GM21576 (cell line): Measurements from ENCODE around the gene SYNE3.

Source experiments
- ATAC-seq: cut with Tn5 transposase; IDR thresholded peaks from one replicate; pipeline ENCODE4 v1.9.1; 2021; ENCODE audit warnings: mild to moderate bottlenecking, moderate library complexity; ENCODE audit not compliant: unreplicated experiment

SYNE3 gene

DNA sequence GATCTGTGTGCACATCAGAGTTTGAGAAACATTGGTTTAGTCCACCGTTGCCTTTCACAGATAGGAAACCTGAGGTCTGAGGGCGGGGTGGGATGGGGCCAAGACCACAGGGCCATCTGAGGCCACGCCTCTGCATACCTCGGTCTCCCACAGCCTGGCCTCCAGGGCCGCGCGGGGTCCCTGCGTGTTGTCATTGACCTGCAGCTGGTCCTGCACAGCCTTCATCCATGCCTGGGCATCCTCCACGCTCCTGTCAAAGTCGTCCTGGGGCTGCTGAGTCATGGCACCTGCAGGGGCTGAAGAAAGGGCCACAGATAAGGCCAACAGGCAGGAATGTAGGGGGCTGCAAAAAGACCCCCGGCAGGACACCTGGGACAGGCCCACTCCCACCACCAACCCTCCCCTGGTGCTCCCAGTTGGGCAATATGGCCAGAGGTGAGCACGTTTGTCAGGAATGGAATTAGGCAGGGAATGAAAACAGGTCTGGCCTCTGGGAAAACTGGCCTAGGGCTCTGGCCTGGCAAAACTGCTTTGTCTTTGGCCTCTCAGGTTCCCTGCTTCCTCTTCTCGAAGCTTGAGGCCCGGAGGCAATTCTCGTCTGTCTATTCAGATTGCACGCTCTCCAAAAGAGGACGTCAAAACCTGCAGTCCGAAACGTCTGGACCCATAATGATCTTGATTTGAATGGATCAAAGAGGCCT is 40.8 kb downstream of the SYNE3 start:
- no peak for ATAC-seq

DNA sequence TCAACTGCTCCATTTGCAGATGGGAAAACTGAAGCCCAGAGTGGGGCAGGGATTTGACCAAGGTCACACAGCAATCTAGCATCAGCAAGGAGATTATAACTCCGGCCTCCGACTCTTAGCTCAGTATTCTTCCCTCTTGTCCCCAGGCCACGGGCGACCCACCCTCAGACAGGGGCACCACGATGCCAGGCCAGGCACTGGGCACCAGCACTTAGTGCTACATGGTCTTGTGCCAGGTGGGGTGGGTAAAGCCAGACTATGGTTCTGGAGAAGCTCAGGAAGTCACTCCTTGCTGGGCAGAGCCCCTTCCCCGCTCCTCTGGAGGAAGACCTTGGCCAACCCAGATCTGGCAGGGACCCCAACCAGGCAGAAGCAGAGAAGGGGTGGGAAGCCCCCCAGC is 41.5 kb downstream of the SYNE3 start:
- no peak for ATAC-seq

DNA sequence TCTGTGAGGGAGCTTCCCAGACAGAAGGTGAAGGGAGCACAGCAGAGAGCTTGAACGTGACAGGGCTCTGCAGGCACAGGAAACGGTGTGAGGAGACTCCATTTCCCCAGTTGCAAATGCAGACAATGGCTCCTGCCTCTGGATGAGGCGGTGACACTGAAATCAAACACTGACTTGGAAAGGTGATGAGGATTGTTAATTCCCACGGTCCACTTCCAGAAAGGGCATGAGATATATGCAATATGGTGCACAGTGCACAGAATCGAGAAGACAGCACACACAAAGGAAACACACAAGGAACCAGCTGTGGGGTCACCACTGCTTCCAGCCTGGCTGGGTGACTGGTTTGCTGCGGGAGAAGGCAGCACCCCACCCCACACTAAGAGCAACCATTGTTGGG is 42.0 kb downstream of the SYNE3 start:
- no peak for ATAC-seq

GRCh38 chr14:95472819-95473251 is 43.6 kb downstream of the SYNE3 start:
- ATAC-seq = no peak

DNA sequence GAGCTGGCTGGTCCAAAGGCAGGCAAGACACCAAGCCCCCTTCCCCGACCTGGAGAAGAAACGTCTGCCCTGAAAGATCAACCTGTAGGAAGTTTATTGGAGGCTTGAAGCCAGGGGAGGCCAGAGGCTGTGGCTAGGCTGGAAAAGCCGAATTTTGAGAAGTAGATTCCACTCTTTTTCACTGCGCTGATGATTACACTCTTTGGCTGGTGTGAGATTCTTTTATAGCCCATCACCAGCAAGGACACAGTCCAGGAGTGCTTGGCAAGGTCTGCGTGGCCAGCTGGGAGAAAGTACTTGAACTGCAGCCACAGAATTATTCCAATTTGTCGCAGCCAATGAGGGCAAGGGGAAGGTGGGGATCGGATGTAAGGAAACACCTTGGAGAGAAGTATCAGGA is 45.0 kb downstream of the SYNE3 start:
- no peak for ATAC-seq

DNA sequence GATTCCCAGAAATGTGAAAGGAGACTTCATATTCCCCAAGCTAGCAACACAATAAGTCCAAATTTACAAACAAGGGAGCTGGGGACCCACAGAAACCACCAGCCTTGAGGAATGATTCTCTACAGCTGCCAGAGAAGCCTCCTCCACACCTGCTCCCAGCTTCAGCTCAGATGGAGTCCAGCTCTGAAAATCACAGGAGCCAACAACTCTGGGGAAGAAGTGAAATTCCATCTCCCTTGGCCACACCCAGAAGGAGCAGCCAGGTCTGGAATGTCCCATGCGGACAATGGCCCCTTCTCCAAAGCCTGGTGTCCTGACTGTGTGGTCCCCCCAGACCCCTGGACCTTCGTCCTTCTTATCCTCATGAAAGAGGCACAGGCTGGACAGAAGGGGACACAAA is 45.4 kb downstream of the SYNE3 start:
- no peak for ATAC-seq

- ATAC-seq = no peak
These were observed 47.3 kb downstream of the SYNE3 start for GRCh38 chr14:95469134-95469481.

GRCh38 chr14:95468448-95469133 is 47.9 kb downstream of the SYNE3 start:
- ATAC-seq = no peak

DNA sequence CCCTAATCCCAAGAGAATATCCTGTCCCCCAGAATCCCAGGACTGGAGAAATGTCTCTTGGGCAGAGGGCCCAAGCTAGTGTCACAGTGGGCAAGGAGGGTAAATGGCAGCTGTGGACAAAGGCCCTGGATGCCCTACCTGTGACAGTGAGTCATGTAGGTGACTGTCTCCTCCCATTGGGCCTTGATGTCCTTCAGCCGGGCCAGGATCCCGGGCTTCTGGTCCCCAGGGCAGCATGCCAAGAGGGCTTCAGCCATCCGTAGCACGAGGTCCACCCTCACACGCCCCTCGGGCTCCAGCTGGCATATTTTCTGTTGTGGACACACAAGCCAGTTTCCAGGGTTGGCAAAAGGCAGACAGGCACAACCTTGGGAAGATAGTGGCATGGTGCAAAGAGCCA is 48.8 kb downstream of the SYNE3 start:
- ATAC-seq = no peak

DNA sequence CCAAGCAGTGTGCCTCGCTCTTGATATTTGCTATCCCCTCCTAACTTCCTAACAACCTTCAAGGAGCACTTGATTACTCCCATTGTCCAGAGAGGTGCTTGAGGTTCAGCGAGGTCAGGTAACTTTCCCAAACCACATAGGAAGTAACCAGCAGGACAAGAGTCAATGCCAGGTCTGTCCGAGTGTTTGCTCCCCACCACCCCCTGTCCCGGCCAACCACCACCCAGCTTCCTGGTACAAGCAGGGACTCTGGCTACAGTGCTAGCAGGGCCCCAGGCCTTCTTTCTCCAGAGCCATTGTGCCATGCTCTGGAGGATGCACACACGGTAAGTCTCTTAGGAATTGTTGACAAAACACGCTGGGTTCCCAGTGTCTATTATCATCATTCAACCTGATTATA is 49.2 kb downstream of the SYNE3 start:
- no peak for ATAC-seq
